ENCODE measurements around the gene TSPAN32. TPM values are rescaled to one million over a fixed set of nuclear protein-coding genes. Genes with fewer than 3 reads are reported as not detected.
A peak's percentile ranks its signal among the peaks of the same experiment; 100 is the strongest.

The TSPAN32 gene
- total RNA-seq (1 to 10 TPM; 6.6 to 7.4 TPM), polyA plus RNA-seq (68.5 TPM)

- POLR2A ChIA-PET = interaction anchor here (0.9 to 1.4 kb wide), 4 partner anchors 8 to 98 kb away, joined by 4 to 5 read pairs (median 4); partner anchors contain the start of gene TSSC4
Observed at GRCh38 chr11:2301631-2302305, at the start of gene TSPAN32, which contains the start of gene C11orf21. Gene TSPAN32 (plus strand): TSS chr11:2302013. CDS start chr11:2302150, 137 bp downstream. Gene C11orf21 (minus strand): TSS chr11:2301918. CDS start chr11:2301808, 110 bp downstream.

GRCh38 chr11:2252018-2252417 lies 49.8 kb upstream of the TSPAN32 start:
- Mint-ChIP-seq H3K27me3 (peaks cover 1 to 7% of the 10 kb centered on the region in 2 donors), H3K4me1 (no peaks in the 10 kb centered on the region), H3K36me3 (no peaks in the 10 kb centered on the region), H3K9me3 (peaks cover 0 to 4% (median 1%) of the 10 kb centered on the region in 5 donors), H3K4me3 (no peak overlapping the region), H3K27ac (no peak overlapping the region)
- no peak overlapping the region for H3K4me3 ChIP-seq (ENCODE audit: low read length)
- H3K4me1 ChIP-seq (ENCODE audit: insufficient read depth, low read length) = no peaks in the 10 kb centered on the region
- H3K36me3 ChIP-seq (ENCODE audit: insufficient read depth, low read length) = no peaks in the 10 kb centered on the region
- H3K9me3 ChIP-seq (ENCODE audit: low read length) = no peaks in the 10 kb centered on the region
- no peak for DNase-seq
- POLR2A ChIA-PET = no interaction called here
- no peak overlapping the region for H3K27ac ChIP-seq (ENCODE audit: low read depth, low read length)
- H3K27me3 ChIP-seq (ENCODE audit: insufficient read depth, low read length, poor library complexity, severe bottlenecking) = no peaks in the 10 kb centered on the region
- CTCF ChIA-PET = no interaction called here

More at GRCh38 chr11:2301631-2302305, at the start of gene TSPAN32, which contains the start of gene C11orf21:
- Histone ChIP-seq H3K9me3 (ENCODE audit: low read length) (no peaks in the 10 kb centered on the region), H3K4me3 (ENCODE audit: low read length) (peak within 1 kb of the TSS; percentile 88), H3K4me1 (ENCODE audit: insufficient read depth, low read length) (peaks cover 72% of the 10 kb centered on the region), H3K27ac (ENCODE audit: low read depth, low read length) (peak within 1 kb of the TSS; percentile 79), H3K27me3 (ENCODE audit: insufficient read depth, low read length, poor library complexity, severe bottlenecking) (no peaks in the 10 kb centered on the region), H3K36me3 (ENCODE audit: insufficient read depth, low read length) (peaks cover 6% of the 10 kb centered on the region)
- CTCF ChIA-PET = interaction anchor here (0.7 to 9.7 kb wide), 5 partner anchors 32 to 118 kb away, joined by 3 to 317 read pairs (median 7); partner anchors contain the start of genes ASCL2 and TSSC4
- Mint-ChIP-seq H3K9me3 (no peaks in the 10 kb centered on the region), H3K4me3 (peak within 1 kb of the TSS; percentile 94 to 98 (median 96)), H3K36me3 (peaks cover 0 to 19% (median 0%) of the 10 kb centered on the region in 3 donors), H3K27ac (peak within 1 kb of the TSS; percentile 91 to 98 (median 94)), H3K4me1 (peaks cover 43 to 91% (median 50%) of the 10 kb centered on the region in 3 donors), H3K27me3 (no peaks in the 10 kb centered on the region)
- DNase-seq = peak; percentile 43 to 80 (median 67)

GRCh38 chr11:2256293-2256913 lies 45.4 kb upstream of the TSPAN32 start:
- Mint-ChIP-seq H3K36me3 (no peaks in the 10 kb centered on the region), H3K27me3 (peaks cover 0 to 2% of the 10 kb centered on the region in 2 donors), H3K4me1 (no peaks in the 10 kb centered on the region), H3K4me3 (no peak overlapping the region), H3K9me3 (peaks cover 0 to 4% (median 1%) of the 10 kb centered on the region in 5 donors), H3K27ac (peak overlapping the region in 2 of 8 donors; percentile 24 to 36)
- H3K27ac ChIP-seq (ENCODE audit: low read depth, low read length) = no peak overlapping the region
- DNase-seq = no peak
- no peaks in the 10 kb centered on the region for H3K9me3 ChIP-seq (ENCODE audit: low read length)
- H3K36me3 ChIP-seq (ENCODE audit: insufficient read depth, low read length) = no peaks in the 10 kb centered on the region
- no peaks in the 10 kb centered on the region for H3K4me1 ChIP-seq (ENCODE audit: insufficient read depth, low read length)
- ChIA-PET POLR2A (no interaction called here), CTCF (no interaction called here)
- no peak overlapping the region for H3K4me3 ChIP-seq (ENCODE audit: low read length)
- H3K27me3 ChIP-seq (ENCODE audit: insufficient read depth, low read length, poor library complexity, severe bottlenecking) = no peaks in the 10 kb centered on the region

GRCh38 chr11:2256951-2257700 lies 44.7 kb upstream of the TSPAN32 start:
- no peaks in the 10 kb centered on the region for H3K27me3 ChIP-seq (ENCODE audit: insufficient read depth, low read length, poor library complexity, severe bottlenecking)
- H3K36me3 Mint-ChIP-seq = no peaks in the 10 kb centered on the region
- no peaks in the 10 kb centered on the region for H3K4me1 Mint-ChIP-seq
- H3K27ac Mint-ChIP-seq = peak overlapping the region in 2 of 8 donors; percentile 24 to 94
- CTCF ChIA-PET = no interaction called here
- H3K36me3 ChIP-seq (ENCODE audit: insufficient read depth, low read length) = no peaks in the 10 kb centered on the region
- H3K9me3 ChIP-seq (ENCODE audit: low read length) = no peaks in the 10 kb centered on the region
- no peak overlapping the region for H3K4me3 Mint-ChIP-seq
- POLR2A ChIA-PET = no interaction called here
- no peak overlapping the region for H3K27ac ChIP-seq (ENCODE audit: low read depth, low read length)
- no peak for DNase-seq
- peaks cover 0 to 4% (median 1%) of the 10 kb centered on the region in 5 donors for H3K9me3 Mint-ChIP-seq
- H3K27me3 Mint-ChIP-seq = peaks cover 0 to 2% of the 10 kb centered on the region in 2 donors
- H3K4me3 ChIP-seq (ENCODE audit: low read length) = no peak overlapping the region
- H3K4me1 ChIP-seq (ENCODE audit: insufficient read depth, low read length) = no peaks in the 10 kb centered on the region

- Mint-ChIP-seq H3K27me3 (peaks cover 0 to 2% of the 10 kb centered on the region in 2 donors), H3K4me1 (no peaks in the 10 kb centered on the region), H3K36me3 (no peaks in the 10 kb centered on the region), H3K9me3 (peaks cover 0 to 4% (median 1%) of the 10 kb centered on the region in 5 donors), H3K27ac (no peak overlapping the region), H3K4me3 (no peak overlapping the region)
- Histone ChIP-seq H3K4me1 (ENCODE audit: insufficient read depth, low read length) (no peaks in the 10 kb centered on the region), H3K9me3 (ENCODE audit: low read length) (no peaks in the 10 kb centered on the region), H3K27me3 (ENCODE audit: insufficient read depth, low read length, poor library complexity, severe bottlenecking) (no peaks in the 10 kb centered on the region), H3K36me3 (ENCODE audit: insufficient read depth, low read length) (no peaks in the 10 kb centered on the region), H3K27ac (ENCODE audit: low read depth, low read length) (no peak overlapping the region), H3K4me3 (ENCODE audit: low read length) (no peak overlapping the region)
- CTCF ChIA-PET = no interaction called here
- DNase-seq = no peak
- POLR2A ChIA-PET = no interaction called here
Observed at GRCh38 chr11:2258501-2259465, 43.0 kb upstream of the TSPAN32 start.

GRCh38 chr11:2259466-2259830 lies 42.4 kb upstream of the TSPAN32 start:
- Histone ChIP-seq H3K27ac (ENCODE audit: low read depth, low read length) (no peak overlapping the region), H3K27me3 (ENCODE audit: insufficient read depth, low read length, poor library complexity, severe bottlenecking) (no peaks in the 10 kb centered on the region), H3K36me3 (ENCODE audit: insufficient read depth, low read length) (no peaks in the 10 kb centered on the region), H3K9me3 (ENCODE audit: low read length) (no peaks in the 10 kb centered on the region), H3K4me3 (ENCODE audit: low read length) (no peak overlapping the region), H3K4me1 (ENCODE audit: insufficient read depth, low read length) (no peaks in the 10 kb centered on the region)
- ChIA-PET POLR2A (no interaction called here), CTCF (no interaction called here)
- Mint-ChIP-seq H3K36me3 (no peaks in the 10 kb centered on the region), H3K4me1 (no peaks in the 10 kb centered on the region), H3K27ac (no peak overlapping the region), H3K9me3 (peaks cover 0 to 3% (median 0%) of the 10 kb centered on the region in 5 donors), H3K27me3 (peaks cover 0 to 2% of the 10 kb centered on the region in 2 donors), H3K4me3 (no peak overlapping the region)
- no peak for DNase-seq

- Histone ChIP-seq H3K4me3 (ENCODE audit: low read length) (no peak overlapping the region), H3K4me1 (ENCODE audit: insufficient read depth, low read length) (peaks cover under 1% of the 10 kb centered on the region), H3K36me3 (ENCODE audit: insufficient read depth, low read length) (no peaks in the 10 kb centered on the region), H3K27me3 (ENCODE audit: insufficient read depth, low read length, poor library complexity, severe bottlenecking) (no peaks in the 10 kb centered on the region), H3K9me3 (ENCODE audit: low read length) (no peaks in the 10 kb centered on the region), H3K27ac (ENCODE audit: low read depth, low read length) (no peak overlapping the region)
- Mint-ChIP-seq H3K4me1 (no peaks in the 10 kb centered on the region), H3K9me3 (no peaks in the 10 kb centered on the region), H3K27me3 (peaks cover 0 to 2% of the 10 kb centered on the region in 2 donors), H3K4me3 (no peak overlapping the region), H3K36me3 (no peaks in the 10 kb centered on the region), H3K27ac (peak overlapping the region in 1 of 8 donors; percentile 46)
- CTCF ChIA-PET = no interaction called here
- DNase-seq = no peak
- POLR2A ChIA-PET = no interaction called here
Observed at GRCh38 chr11:2259897-2260451, 41.8 kb upstream of the TSPAN32 start.
